Activated B cell treated with CpG ODN at 0.5 μM for 24 hours (primary cell): ENCODE results near the gene POLE2. TPM values are rescaled to one million over a fixed set of nuclear protein-coding genes. Genes with fewer than 3 reads are reported as not detected.
A peak's percentile ranks its signal among the peaks of the same experiment; 100 is the strongest.

Experiments
- ATAC-seq: fragments of 200-7000 bp; cut with Tn5 transposase; one replicate; pipeline ENCODE4 v1.10.0; 2021; ENCODE audit warnings: low read depth, mild to moderate bottlenecking, moderate library complexity
- CTCF ChIA-PET: fragments of 350-600 bp; sonication (Branson Sonifier 250); formaldehyde crosslinking; loops from one replicate; lab custom pipeline; 2021; ENCODE audit warnings: antibody characterized with exemption; lab: Charles Lee
- POLR2A ChIA-PET: fragments of 350-600 bp; sonication (Branson Sonifier 250); formaldehyde crosslinking; loops from one replicate; lab custom pipeline; 2021; ENCODE audit warnings: antibody characterized with exemption; lab: Charles Lee
- DNase-seq: peaks from one replicate; pipeline ENCODE4 v3.0.0; 2022
- H3K27ac Mint-ChIP-seq: one replicate; pipeline ENCODE4 v1.8.0; 2020; ENCODE audit warnings: mixed read lengths
- H3K27me3 Mint-ChIP-seq: one replicate; pipeline ENCODE4 v1.8.0; 2021; ENCODE audit warnings: mixed read lengths
- H3K36me3 Mint-ChIP-seq: one replicate; pipeline ENCODE4 v1.8.0; 2021; ENCODE audit warnings: low read depth, mixed read lengths
- H3K4me1 Mint-ChIP-seq: one replicate; pipeline ENCODE4 v1.8.0; 2021; ENCODE audit warnings: mixed read lengths
- H3K4me3 Mint-ChIP-seq: one replicate; pipeline ENCODE4 v1.8.0; 2020; ENCODE audit warnings: mild to moderate bottlenecking, mixed read lengths
- H3K9me3 Mint-ChIP-seq: one replicate; pipeline ENCODE4 v1.8.0; 2020; ENCODE audit warnings: mixed read lengths
- intact Hi-C: fragments of 100-400 bp; cut with micrococcal nuclease; formaldehyde crosslinking; loops from one replicate; pipeline ENCODE4 v1.15.1; 2024
- total RNA-seq: library from RNA; stranded (reverse); gene quantifications from 2 replicates; pipeline ENCODE4 v1.2.3, GENCODE V29; 2022
- TF ChIP-seq, protein P1 (sequence below): fragments of 200-600 bp; IDR thresholded peaks from one replicate; pipeline ENCODE4 v1.8.0; 2022; ENCODE audit warnings: antibody characterized with exemption, mild to moderate bottlenecking

POLE2 gene
- total RNA-seq, 1 donor from 2014 or later: 5.3 TPM

GRCh38 chr14:49607583-49607982 is 80.4 kb downstream of the POLE2 start:
- ChIA-PET POLR2A (interaction anchor here (0.6 to 1.4 kb wide), 4 partner anchors 9 to 28 kb away, joined by 4 to 6 read pairs (median 6); partner anchors contain the start of genes LRR1, MGAT2 and RPL36AL), CTCF (no interaction called here)
- Mint-ChIP-seq H3K4me1 (no peaks in the 10 kb centered on the region), H3K27me3 (no peaks in the 10 kb centered on the region), H3K4me3 (no peak overlapping the region), H3K27ac (no peak overlapping the region), H3K9me3 (no peaks in the 10 kb centered on the region), H3K36me3 (peaks cover 31% of the 10 kb centered on the region)
- DNase-seq (no peak), ATAC-seq (no peak)
- TF ChIP-seq, protein P1, sequence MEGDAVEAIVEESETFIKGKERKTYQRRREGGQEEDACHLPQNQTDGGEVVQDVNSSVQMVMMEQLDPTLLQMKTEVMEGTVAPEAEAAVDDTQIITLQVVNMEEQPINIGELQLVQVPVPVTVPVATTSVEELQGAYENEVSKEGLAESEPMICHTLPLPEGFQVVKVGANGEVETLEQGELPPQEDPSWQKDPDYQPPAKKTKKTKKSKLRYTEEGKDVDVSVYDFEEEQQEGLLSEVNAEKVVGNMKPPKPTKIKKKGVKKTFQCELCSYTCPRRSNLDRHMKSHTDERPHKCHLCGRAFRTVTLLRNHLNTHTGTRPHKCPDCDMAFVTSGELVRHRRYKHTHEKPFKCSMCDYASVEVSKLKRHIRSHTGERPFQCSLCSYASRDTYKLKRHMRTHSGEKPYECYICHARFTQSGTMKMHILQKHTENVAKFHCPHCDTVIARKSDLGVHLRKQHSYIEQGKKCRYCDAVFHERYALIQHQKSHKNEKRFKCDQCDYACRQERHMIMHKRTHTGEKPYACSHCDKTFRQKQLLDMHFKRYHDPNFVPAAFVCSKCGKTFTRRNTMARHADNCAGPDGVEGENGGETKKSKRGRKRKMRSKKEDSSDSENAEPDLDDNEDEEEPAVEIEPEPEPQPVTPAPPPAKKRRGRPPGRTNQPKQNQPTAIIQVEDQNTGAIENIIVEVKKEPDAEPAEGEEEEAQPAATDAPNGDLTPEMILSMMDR: no peak
- intact Hi-C loops: no loop called here

GRCh38 chr14:49598485-49599300 is 89.3 kb downstream of the POLE2 start, which contains the start of gene LRR1:
LRR1 (plus strand) TSS chr14:49598940; CDS start chr14:49599021, 81 bp downstream.
- Mint-ChIP-seq H3K4me1 (peaks cover 60% of the 10 kb centered on the region), H3K27me3 (no peaks in the 10 kb centered on the region), H3K9me3 (no peaks in the 10 kb centered on the region), H3K27ac (peak within 1 kb of the TSS; percentile 96), H3K4me3 (peak within 1 kb of the TSS; percentile 95), H3K36me3 (peaks cover 25% of the 10 kb centered on the region)
- TF ChIP-seq, protein P1: no peak
- ATAC-seq: peak; percentile 67
- CTCF ChIA-PET: interaction anchor here (1.3 to 3.5 kb wide), 4 partner anchors 11 to 25 kb away, joined by 4 to 32 read pairs (median 10); partner anchors contain the start of genes MGAT2, RPL36AL and RPS29
- POLR2A ChIA-PET: interaction anchor here (0.6 to 8.5 kb wide), 21 partner anchors 9 to 518 kb away, joined by 3 to 293 read pairs (median 5); partner anchors contain the start of genes DNAAF2, KLHDC2, MGAT2 and NEMF
- intact Hi-C loops: loop anchor here (1.0 to 10.0 kb wide), 7 partner anchors 12 to 936 kb away; partner anchors contain the start of genes DMAC2L, KLHDC2, L2HGDH and MAP4K5
- DNase-seq: peak; percentile 94

GRCh38 chr14:49598189-49598484 is 89.9 kb downstream of the POLE2 start:
- peak overlapping the region; percentile 96 for H3K27ac Mint-ChIP-seq
- no peak for ATAC-seq
- intact Hi-C loops: loop anchor here (1.0 to 10.0 kb wide), 7 partner anchors 12 to 937 kb away; partner anchors contain the start of genes DMAC2L, KLHDC2, L2HGDH and MAP4K5
- DNase-seq: no peak
- no peaks in the 10 kb centered on the region for H3K9me3 Mint-ChIP-seq
- ChIA-PET POLR2A (interaction anchor here (1.0 to 8.5 kb wide), 14 partner anchors 9 to 518 kb away, joined by 3 to 293 read pairs (median 5); partner anchors contain the start of genes DNAAF2, KLHDC2, MGAT2 and NEMF), CTCF (interaction anchor here (1.3 to 3.5 kb wide), 4 partner anchors 11 to 25 kb away, joined by 4 to 32 read pairs (median 10); partner anchors contain the start of genes MGAT2, RPL36AL and RPS29)
- H3K4me1 Mint-ChIP-seq: peaks cover 65% of the 10 kb centered on the region
- no peaks in the 10 kb centered on the region for H3K27me3 Mint-ChIP-seq
- TF ChIP-seq, protein P1: no peak
- peak overlapping the region; percentile 95 for H3K4me3 Mint-ChIP-seq
- H3K36me3 Mint-ChIP-seq: peaks cover 24% of the 10 kb centered on the region

GRCh38 chr14:49594347-49595091 is 93.5 kb downstream of the POLE2 start:
- CTCF ChIA-PET: interaction anchor here (1.0 to 2.7 kb wide), 4 partner anchors 8 to 173 kb away, joined by 3 to 21 read pairs (median 5); partner anchors contain the start of genes KLHDC2, MGAT2, RPL36AL and RPS29
- intact Hi-C loops: loop anchor here (5.0 to 10.0 kb wide), 2 partner anchors 878 to 940 kb away; partner anchors contain the start of gene MAP4K5

More at GRCh38 chr14:49594347-49595091, 93.5 kb downstream of the POLE2 start:
- peak; percentile 11 for ATAC-seq
- Mint-ChIP-seq H3K36me3 (peaks cover 16% of the 10 kb centered on the region), H3K4me1 (peaks cover 59% of the 10 kb centered on the region), H3K9me3 (no peaks in the 10 kb centered on the region), H3K27me3 (no peaks in the 10 kb centered on the region), H3K27ac (peak overlapping the region; percentile 96), H3K4me3 (peak overlapping the region; percentile 6)
- POLR2A ChIA-PET: interaction anchor here (0.6 to 8.5 kb wide), 7 partner anchors 9 to 1235 kb away, joined by 3 to 293 read pairs (median 7); partner anchors contain the start of genes DNAAF2, KLHDC2, MGAT2 and RPL36AL
- DNase-seq: no peak
- TF ChIP-seq, protein P1: no peak

Other genes with a start within 250 kb of the POLE2 start
- 3,259 and 3,732 TPM in 2 replicates for gene RPS29, start 101.8 kb downstream of the POLE2 start, total RNA-seq
- 15.1 and 19.9 TPM in 2 replicates for gene LRR1, start 89.3 kb downstream of the POLE2 start, total RNA-seq
- gene RPL36AL, start 67.6 kb downstream of the POLE2 start, total RNA-seq: 150 and 166 TPM in 2 replicates
- 39.7 and 40.5 TPM in 2 replicates for gene MGAT2, start 67.4 kb downstream of the POLE2 start, total RNA-seq
- 8.5 and 8.6 TPM in 2 replicates for gene DNAAF2, start 53.0 kb downstream of the POLE2 start, total RNA-seq
- gene KLHDC1, start 4.9 kb upstream of the POLE2 start, total RNA-seq: 5.7 and 6.9 TPM in 2 replicates
- gene KLHDC2, start 79.9 kb upstream of the POLE2 start, total RNA-seq: 27.0 and 31.2 TPM in 2 replicates
- 99.1 and 110 TPM in 2 replicates for gene NEMF, start 164.6 kb upstream of the POLE2 start, total RNA-seq
- 136 and 142 TPM in 2 replicates for gene ARF6, start 204.9 kb upstream of the POLE2 start, total RNA-seq